Central memory CD8-positive, alpha-beta T cell (primary cell): Measurements from ENCODE around the gene PCNX1.

Experiments
- ATAC-seq: fragments of 150-1000 bp; cut with Tn5 transposase; replicated peaks from 2 replicates; pipeline ENCODE4 v1.10.0; 2022; ENCODE audit warnings: mild to moderate bottlenecking, moderate FRiP score, moderate number of reproducible peaks; ENCODE audit not compliant: poor library complexity, severe bottlenecking; ENCODE audit errors: extremely low read depth
- DNase-seq, 2 donors: peaks; one replicate each; pipeline ENCODE4 v3.0.0; 2021; ENCODE audit warnings: low spot score in 2 of 2
- H3K27ac Mint-ChIP-seq: one replicate; pipeline ENCODE4 v1.8.0; 2022; ENCODE audit warnings: low read depth, mild to moderate bottlenecking, moderate library complexity, mixed read lengths
- H3K27me3 Mint-ChIP-seq: one replicate; pipeline ENCODE4 v1.8.0; 2022; ENCODE audit warnings: mixed read lengths
- H3K36me3 Mint-ChIP-seq: one replicate; pipeline ENCODE4 v1.8.0; 2022; ENCODE audit warnings: mild to moderate bottlenecking, moderate library complexity, mixed read lengths; ENCODE audit not compliant: insufficient read depth
- H3K4me1 Mint-ChIP-seq: one replicate; pipeline ENCODE4 v1.8.0; 2022; ENCODE audit warnings: mixed read lengths
- H3K4me3 Mint-ChIP-seq: one replicate; pipeline ENCODE4 v1.8.0; 2022; ENCODE audit warnings: mild to moderate bottlenecking, moderate library complexity, mixed read lengths
- H3K9me3 Mint-ChIP-seq: one replicate; pipeline ENCODE4 v1.8.0; 2022; ENCODE audit warnings: mixed read lengths

PCNX1 gene

DNA sequence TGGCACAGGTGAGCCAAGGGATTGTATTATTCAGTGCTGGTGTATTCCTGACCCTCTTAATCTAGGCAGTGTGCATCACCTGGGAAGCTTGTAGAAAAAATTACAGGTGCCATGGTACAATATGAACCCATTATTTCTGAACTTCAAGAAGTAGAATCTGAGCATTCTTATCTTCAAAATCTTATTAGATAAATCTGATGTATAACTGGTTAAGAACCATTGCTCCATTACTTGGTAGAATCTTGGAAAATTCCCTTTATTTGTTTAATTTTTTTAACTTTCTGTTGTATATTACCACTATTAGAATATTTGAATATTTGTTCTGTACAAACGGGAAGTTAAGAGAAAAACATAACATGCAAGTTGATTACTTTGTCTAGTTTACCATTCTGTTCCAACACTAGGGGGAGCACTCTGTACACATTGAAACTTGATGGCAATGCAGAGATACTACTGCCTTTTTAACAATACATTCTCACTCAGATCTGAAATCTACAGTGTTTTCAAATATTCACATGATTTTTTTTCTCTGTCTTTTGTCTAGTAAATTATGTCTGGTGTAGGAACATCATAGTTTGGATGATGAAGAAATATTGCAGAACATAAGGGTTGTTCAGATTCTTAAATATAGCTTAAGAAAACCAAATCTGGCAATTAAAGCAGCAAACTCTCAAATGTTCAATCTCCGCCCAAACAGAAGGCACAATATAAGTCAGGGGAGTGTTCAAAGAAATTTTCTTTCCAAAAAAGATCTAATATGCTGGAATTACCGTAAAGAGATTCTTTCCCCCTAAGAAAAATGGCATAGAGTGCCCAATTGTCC, 196.6 kb downstream of the PCNX1 start:
- no peak for ATAC-seq
- Mint-ChIP-seq H3K9me3 (no peaks in the 10 kb centered on the region), H3K27ac (no peak overlapping the region), H3K27me3 (no peaks in the 10 kb centered on the region), H3K4me3 (no peak overlapping the region), H3K4me1 (peaks cover 20% of the 10 kb centered on the region), H3K36me3 (peaks cover 49% of the 10 kb centered on the region)
- no peak for DNase-seq

DNA sequence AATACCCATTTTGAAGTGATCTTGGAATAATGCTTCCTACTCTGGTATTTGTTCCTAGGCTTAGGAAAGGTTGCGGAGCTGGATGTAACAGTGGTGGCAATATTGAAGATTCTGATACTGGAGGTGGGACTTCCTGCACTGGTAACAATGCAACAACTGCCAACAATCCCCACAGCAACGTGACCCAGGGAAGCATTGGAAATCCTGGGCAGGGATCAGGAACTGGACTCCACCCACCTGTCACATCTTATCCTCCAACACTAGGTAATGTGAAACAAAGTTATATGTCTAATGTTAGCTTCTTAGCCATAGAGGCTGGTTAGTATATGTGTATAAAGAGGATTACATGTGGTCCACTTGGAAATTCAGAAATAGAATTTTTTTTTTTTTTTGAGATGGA, 197.9 kb downstream of the PCNX1 start:
- Mint-ChIP-seq H3K4me1 (peaks cover 11% of the 10 kb centered on the region), H3K9me3 (no peaks in the 10 kb centered on the region), H3K36me3 (peaks cover 62% of the 10 kb centered on the region), H3K4me3 (no peak overlapping the region), H3K27me3 (no peaks in the 10 kb centered on the region), H3K27ac (no peak overlapping the region)
- no peak for DNase-seq
- no peak for ATAC-seq

- ATAC-seq (no peak), DNase-seq (no peak)
- Mint-ChIP-seq H3K9me3 (no peaks in the 10 kb centered on the region), H3K4me1 (no peaks in the 10 kb centered on the region), H3K36me3 (peaks cover 72% of the 10 kb centered on the region), H3K27ac (no peak overlapping the region), H3K4me3 (no peak overlapping the region), H3K27me3 (no peaks in the 10 kb centered on the region)
These were observed 200.7 kb downstream of the PCNX1 start for GRCh38 chr14:71107921-71108320.

- peak overlapping the region; percentile 92 for H3K27ac Mint-ChIP-seq
These were observed 201.3 kb downstream of the PCNX1 start for GRCh38 chr14:71108398-71109119.

GRCh38 chr14:71113376-71113775, 206.1 kb downstream of the PCNX1 start:
- no peaks in the 10 kb centered on the region for H3K9me3 Mint-ChIP-seq
- no peak overlapping the region for H3K4me3 Mint-ChIP-seq
- H3K4me1 Mint-ChIP-seq, result no peaks in the 10 kb centered on the region
- no peaks in the 10 kb centered on the region for H3K27me3 Mint-ChIP-seq
- ATAC-seq (no peak), DNase-seq (no peak)
- H3K36me3 Mint-ChIP-seq, result peaks cover 48% of the 10 kb centered on the region
- no peak overlapping the region for H3K27ac Mint-ChIP-seq

More at GRCh38 chr14:71108398-71109119, 201.3 kb downstream of the PCNX1 start:
- DNase-seq (no peak), ATAC-seq (no peak)
- Mint-ChIP-seq H3K9me3 (no peaks in the 10 kb centered on the region), H3K4me1 (no peaks in the 10 kb centered on the region), H3K4me3 (no peak overlapping the region), H3K36me3 (peaks cover 72% of the 10 kb centered on the region), H3K27me3 (no peaks in the 10 kb centered on the region)

DNA sequence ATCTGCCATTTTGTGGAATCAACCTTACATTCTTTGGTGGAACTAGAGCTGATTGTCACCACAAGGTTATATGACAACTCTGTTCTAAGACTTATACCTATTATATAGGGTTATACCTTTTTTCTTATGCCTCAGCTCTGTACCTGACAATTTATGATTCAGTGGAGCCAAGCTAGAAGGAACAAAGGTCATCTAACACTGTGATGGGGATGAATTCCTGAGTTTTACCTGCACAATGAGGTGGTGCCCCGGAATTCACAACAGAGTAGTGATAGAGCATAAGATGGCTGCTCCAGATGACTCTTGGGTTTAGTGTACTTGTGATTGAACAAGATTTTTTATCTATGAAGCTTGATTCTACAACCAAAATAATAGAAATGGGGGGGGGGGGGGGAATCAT, 207.3 kb downstream of the PCNX1 start:
- H3K27ac Mint-ChIP-seq, result no peak overlapping the region
- H3K36me3 Mint-ChIP-seq, result peaks cover 42% of the 10 kb centered on the region

DNA sequence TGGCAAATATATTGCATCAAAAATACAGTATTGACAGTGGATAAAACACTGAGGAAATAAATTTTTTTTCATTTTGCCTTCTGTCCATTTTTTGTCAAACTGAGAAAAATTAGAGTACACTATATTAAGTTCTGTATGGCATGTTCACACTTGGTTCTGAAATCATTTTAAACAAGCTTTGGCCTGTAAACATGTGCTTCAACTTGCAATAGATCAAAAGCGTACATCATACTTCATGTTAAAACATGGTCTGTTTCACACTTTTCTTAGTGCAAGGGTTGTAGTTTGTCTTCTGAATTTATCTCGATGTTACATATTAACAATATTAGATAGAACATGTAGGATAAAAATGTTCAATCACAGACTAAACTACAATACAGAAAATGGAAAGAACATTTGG, 208.0 kb downstream of the PCNX1 start:
- DNase-seq, result no peak
- no peak overlapping the region for H3K4me3 Mint-ChIP-seq
- no peak for ATAC-seq
- no peaks in the 10 kb centered on the region for H3K27me3 Mint-ChIP-seq
- H3K9me3 Mint-ChIP-seq, result no peaks in the 10 kb centered on the region
- H3K27ac Mint-ChIP-seq, result no peak overlapping the region
- H3K4me1 Mint-ChIP-seq, result no peaks in the 10 kb centered on the region
- peaks cover 36% of the 10 kb centered on the region for H3K36me3 Mint-ChIP-seq

More for the DNA sequence above, 207.3 kb downstream of the PCNX1 start:
- Mint-ChIP-seq H3K4me3 (no peak overlapping the region), H3K9me3 (no peaks in the 10 kb centered on the region), H3K4me1 (no peaks in the 10 kb centered on the region), H3K27me3 (no peaks in the 10 kb centered on the region)
- DNase-seq (no peak), ATAC-seq (no peak)

DNA sequence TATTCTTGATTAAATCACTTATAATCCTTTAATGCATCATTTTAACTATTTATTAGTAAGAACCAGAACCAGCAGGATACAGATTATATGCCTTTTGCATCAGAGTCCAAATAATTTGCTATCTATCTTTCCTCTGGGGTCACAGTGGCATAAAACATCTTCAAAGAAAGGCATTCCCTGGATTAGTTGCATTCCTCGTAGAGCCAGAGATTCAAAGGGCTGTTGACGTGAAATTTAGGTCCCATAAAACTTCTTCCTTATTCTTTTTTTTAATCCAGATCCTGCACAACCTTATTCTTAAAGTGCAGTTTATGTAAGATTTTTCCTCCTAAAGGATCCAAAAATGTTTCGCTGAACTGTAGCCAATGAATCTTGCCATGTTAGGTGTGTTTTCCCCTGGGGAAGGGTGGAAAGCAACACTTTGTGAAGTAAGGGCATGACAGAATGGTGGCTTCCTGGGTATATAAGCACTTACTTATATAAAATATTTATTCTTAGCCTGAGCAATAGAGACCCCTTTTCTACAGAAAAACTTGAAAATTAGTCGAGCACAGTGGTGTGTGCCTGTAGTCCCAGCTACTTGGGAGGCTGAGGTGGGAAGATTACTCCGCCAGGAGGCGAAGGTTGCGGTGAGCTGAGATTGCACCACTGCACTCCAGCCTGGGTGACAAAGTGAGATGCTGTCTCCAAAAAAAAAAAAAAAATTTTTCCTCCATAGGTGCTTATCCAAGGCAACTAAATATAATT, 208.7 kb downstream of the PCNX1 start:
- H3K27me3 Mint-ChIP-seq, result no peaks in the 10 kb centered on the region
- no peaks in the 10 kb centered on the region for H3K4me1 Mint-ChIP-seq
- ATAC-seq, result no peak
- no peak overlapping the region for H3K27ac Mint-ChIP-seq
- H3K9me3 Mint-ChIP-seq, result no peaks in the 10 kb centered on the region
- no peak overlapping the region for H3K4me3 Mint-ChIP-seq
- H3K36me3 Mint-ChIP-seq, result peaks cover 29% of the 10 kb centered on the region
- no peak for DNase-seq

GRCh38 chr14:71116568-71117122, 209.4 kb downstream of the PCNX1 start:
- no peaks in the 10 kb centered on the region for H3K27me3 Mint-ChIP-seq
- H3K4me3 Mint-ChIP-seq, result no peak overlapping the region
- DNase-seq (no peak), ATAC-seq (no peak)
- peaks cover 28% of the 10 kb centered on the region for H3K36me3 Mint-ChIP-seq
- H3K4me1 Mint-ChIP-seq, result no peaks in the 10 kb centered on the region
- H3K9me3 Mint-ChIP-seq, result no peaks in the 10 kb centered on the region
- peak overlapping the region; percentile 17 for H3K27ac Mint-ChIP-seq

DNA sequence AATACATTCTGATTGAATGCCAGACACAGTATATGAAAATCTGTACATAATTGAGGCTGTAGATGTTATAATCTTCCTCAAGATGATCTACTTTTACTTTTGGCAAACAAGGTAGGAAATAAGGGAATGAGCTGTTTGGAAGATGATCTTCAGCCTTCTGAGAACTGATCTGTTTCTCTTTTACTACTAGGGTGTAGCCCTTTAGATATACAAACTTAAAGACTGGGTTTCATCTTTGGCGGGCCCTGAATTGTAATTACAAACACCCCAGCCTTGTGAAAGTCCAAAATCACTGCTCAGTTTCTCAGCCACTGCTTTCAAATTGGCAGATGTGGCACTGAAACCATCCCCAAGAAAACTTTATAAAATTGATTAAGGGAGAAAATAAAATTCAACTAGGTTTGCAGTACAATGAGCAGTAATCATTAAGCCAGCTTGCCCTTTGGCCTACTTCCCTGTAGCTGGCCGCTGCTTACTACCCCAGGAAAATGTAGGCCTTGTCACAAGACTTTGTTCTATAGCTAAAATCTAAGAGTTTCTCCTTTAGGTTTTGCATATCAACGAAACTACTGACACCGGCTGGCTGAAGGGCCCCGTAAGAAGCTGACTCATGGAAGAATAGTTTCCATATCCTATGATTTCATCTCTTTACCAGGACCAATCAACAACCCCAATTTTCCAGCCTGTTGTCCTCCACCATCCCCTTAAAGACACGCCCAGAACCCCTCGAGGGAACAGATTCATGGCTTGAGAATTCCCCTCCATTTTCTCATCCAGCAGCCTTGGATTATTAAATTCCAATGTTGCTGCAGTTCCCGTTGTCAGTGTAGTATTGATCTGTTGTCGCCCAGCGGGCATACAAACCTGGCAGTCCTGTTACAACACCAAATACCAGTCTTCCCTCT, 210.8 kb downstream of the PCNX1 start:
- DNase-seq (no peak), ATAC-seq (no peak)
- Mint-ChIP-seq H3K36me3 (peaks cover 21% of the 10 kb centered on the region), H3K27me3 (no peaks in the 10 kb centered on the region), H3K4me1 (no peaks in the 10 kb centered on the region), H3K4me3 (no peak overlapping the region), H3K9me3 (no peaks in the 10 kb centered on the region), H3K27ac (no peak overlapping the region)

DNA sequence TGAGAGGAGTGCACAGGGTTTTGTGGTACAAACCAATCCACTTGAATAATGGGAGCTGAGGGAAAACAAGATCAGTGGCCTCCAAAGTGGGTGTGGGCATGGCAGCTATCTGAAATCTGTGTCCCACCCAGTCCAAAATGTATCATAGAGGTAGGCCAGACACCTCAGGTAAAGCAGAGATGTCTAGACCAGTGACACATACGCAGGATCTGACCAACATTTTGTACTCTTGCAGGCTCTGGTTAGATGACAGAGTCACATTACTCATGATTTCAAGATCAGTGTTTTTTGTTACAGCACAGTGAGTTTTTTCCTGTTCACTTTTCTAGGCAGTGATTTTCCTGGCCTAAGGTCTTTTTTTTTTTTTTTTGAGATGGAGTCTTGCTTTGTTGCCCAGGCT, 211.8 kb downstream of the PCNX1 start:
- ATAC-seq, result no peak
- no peak overlapping the region for H3K4me3 Mint-ChIP-seq
- H3K27me3 Mint-ChIP-seq, result no peaks in the 10 kb centered on the region
- H3K4me1 Mint-ChIP-seq, result no peaks in the 10 kb centered on the region
- peaks cover 19% of the 10 kb centered on the region for H3K36me3 Mint-ChIP-seq
- no peak overlapping the region for H3K27ac Mint-ChIP-seq
- DNase-seq, result no peak
- H3K9me3 Mint-ChIP-seq, result no peaks in the 10 kb centered on the region

DNA sequence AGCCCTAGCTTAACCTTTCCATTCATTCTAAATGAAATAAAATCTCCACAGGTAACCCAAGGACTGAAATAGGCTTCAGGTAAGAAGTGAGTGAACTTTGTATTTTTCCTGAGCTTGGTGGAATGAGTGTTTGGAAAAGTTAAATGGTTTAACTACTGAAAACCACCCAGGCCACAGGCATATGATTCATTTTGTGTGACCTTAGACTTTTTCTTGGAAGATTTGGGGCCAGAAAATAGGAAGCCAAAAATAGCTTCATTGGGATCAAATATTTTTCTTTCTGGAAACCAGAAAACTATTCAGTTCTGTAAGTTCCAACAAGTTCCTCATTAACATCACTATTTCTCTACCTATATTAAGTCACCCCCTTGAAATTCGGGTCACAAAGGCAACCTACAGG, 212.6 kb downstream of the PCNX1 start:
- peaks cover 17% of the 10 kb centered on the region for H3K36me3 Mint-ChIP-seq
- H3K4me1 Mint-ChIP-seq, result no peaks in the 10 kb centered on the region
- H3K27me3 Mint-ChIP-seq, result no peaks in the 10 kb centered on the region
- no peak overlapping the region for H3K4me3 Mint-ChIP-seq
- DNase-seq (no peak), ATAC-seq (no peak)
- no peak overlapping the region for H3K27ac Mint-ChIP-seq
- H3K9me3 Mint-ChIP-seq, result no peaks in the 10 kb centered on the region
